ENCODE results near the gene GRK5.

GRK5 gene

GRCh38 chr10:119449760-119450461 lies 242.5 kb downstream of the GRK5 start:
- TF ChIP-seq CTCF (conservative IDR thresholded peaks at IDR 0.05): no peak
- H3K27ac ChIP-seq: no peak overlapping the region

- no peak overlapping the region for H3K27ac ChIP-seq
These were observed 243.4 kb downstream of the GRK5 start for GRCh38 chr10:119450606-119451299.

DNA sequence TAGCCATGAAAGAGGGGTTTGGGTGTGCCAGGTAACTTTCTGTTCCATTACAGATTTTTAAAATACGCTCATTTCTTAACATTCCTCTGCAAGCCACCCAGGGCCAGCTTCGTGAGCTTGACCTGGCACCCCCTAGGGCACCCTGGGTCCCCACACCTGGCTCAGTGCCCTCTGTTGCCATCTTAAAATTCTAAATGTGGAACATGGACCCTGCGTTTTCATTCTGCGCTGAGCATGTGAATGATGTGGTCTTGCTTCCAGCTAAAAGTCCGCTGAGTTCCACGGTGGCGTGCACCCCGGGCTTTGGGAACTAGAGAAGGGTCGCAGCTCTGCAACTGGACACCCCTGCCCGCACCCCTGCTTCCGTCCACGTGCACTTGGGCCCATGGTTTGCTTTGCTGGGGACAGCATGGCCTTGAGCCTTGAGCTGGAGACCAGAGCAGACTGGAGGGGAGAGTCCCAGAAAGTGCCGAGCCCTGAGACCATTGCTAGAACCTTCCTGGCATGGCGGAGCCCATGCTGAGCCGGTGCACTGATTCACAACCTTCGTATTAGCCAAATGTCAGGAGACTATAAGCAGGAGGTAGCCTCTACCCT lies 244.0 kb downstream of the GRK5 start:
- H3K27ac ChIP-seq: no peak overlapping the region
- no peak for TF ChIP-seq CTCF (conservative IDR thresholded peaks at IDR 0.05)

More at GRCh38 chr10:119450606-119451299, 243.4 kb downstream of the GRK5 start:
- TF ChIP-seq CTCF (conservative IDR thresholded peaks at IDR 0.05): no peak

- TF ChIP-seq CTCF (conservative IDR thresholded peaks at IDR 0.05): no peak
These were observed 245.0 kb downstream of the GRK5 start for GRCh38 chr10:119452396-119452795.

GRCh38 chr10:119453313-119453712 lies 245.9 kb downstream of the GRK5 start:
- no peak for TF ChIP-seq CTCF (conservative IDR thresholded peaks at IDR 0.05)
- H3K27ac ChIP-seq: no peak overlapping the region

More at GRCh38 chr10:119452396-119452795, 245.0 kb downstream of the GRK5 start:
- H3K27ac ChIP-seq: no peak overlapping the region

- H3K27ac ChIP-seq: no peak overlapping the region
- no peak for TF ChIP-seq CTCF (conservative IDR thresholded peaks at IDR 0.05)
These were observed 246.9 kb downstream of the GRK5 start for GRCh38 chr10:119454316-119454715.

DNA sequence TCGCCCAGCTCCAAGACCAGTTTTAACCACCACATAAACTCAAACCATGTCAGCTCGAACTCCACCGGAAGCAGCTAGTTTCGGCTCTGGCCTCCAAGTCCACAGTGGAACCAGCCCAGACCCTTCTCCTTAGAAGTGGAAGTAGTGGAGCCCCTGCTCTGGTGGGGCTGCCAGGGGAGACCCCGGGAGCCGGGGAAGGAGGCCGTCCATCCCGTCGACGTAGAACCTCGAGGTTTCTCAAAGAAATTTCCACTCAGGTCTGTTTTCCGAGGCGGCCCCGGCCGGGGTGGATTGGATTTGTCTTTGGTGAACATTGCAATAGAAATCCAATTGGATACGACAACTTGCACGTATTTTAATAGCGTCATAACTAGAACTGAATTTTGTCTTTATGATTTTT lies 247.6 kb downstream of the GRK5 start:
- no peak for TF ChIP-seq CTCF (conservative IDR thresholded peaks at IDR 0.05)
- no peak overlapping the region for H3K27ac ChIP-seq
